GM19043 (cell line): Measurements from ENCODE around the gene TNFRSF19.
A peak's percentile ranks its signal among the peaks of the same experiment; 100 is the strongest.
"Not testable (repeated sequence)": the region's sequence is repeated elsewhere in the genome, so short reads cannot be mapped to it uniquely, and the experiment has no call there.

ENCODE experiments used
- ATAC-seq: cut with Tn5 transposase; IDR thresholded peaks from one replicate; pipeline ENCODE4 v1.9.1; 2021; ENCODE audit warnings: low read depth; ENCODE audit not compliant: unreplicated experiment

The TNFRSF19 gene

GRCh38 chr13:23570099-23570920, at the start of gene TNFRSF19:
TSS of gene TNFRSF19 (plus strand) at chr13:23570412. CDS start at chr13:23590184, 19,772 bp downstream.
- no peak for ATAC-seq

- not testable (repeated sequence) for ATAC-seq
Measured at GRCh38 chr13:23529926-23530325, 40.3 kb upstream of the TNFRSF19 start.

GRCh38 chr13:23531446-23531845, 38.8 kb upstream of the TNFRSF19 start:
- no peak for ATAC-seq

DNA sequence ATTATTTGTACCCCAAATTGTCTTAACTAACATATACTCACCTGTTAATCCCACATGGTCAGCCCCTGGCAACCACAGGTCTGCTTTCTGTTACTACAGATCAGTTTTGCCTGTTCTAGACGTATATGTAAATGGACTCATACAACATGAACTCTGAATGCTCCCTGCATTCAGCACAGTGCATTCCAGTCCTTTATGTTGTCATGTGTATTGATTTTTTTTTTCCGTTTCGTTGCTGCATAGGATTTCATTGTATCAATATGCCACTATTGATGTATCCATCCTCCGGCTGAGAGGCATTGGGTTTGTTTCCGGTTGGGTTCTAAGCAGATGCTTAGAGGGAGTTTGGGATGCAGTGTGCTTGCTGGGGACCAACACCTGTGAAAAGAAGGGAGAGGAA, 36.1 kb upstream of the TNFRSF19 start:
- no peak for ATAC-seq

DNA sequence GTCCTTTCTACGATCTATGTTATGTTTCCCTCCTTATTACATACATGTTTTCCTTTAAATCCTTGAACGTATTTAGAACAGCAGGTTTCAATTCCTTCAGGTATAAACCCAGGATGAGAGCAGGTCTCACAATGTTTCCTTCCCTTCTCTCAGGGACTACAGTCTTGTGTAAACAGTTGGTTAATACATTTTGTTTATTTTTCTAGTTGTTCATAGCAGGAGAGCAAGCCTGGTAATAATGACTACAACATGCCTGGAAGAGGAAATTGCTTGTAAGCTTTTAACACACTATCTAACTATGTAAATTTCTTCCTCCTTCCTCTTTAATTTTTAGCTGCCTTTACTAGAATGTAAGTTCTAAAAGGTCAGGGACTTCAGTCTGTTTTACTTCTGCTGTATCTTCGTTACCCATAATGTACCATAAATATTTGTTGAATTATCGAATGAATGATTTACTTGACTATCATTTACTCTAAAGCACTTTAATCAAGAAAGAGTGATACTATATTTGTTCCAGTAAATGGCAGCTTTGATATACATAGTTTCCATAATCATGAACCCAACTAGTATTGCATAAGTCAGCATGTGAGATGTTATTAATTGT, 28.9 kb upstream of the TNFRSF19 start:
- ATAC-seq: no peak

GRCh38 chr13:23544668-23545067, 25.5 kb upstream of the TNFRSF19 start:
- no peak for ATAC-seq

GRCh38 chr13:23547000-23547590, 23.1 kb upstream of the TNFRSF19 start:
- no peak for ATAC-seq

GRCh38 chr13:23549724-23550123, 20.5 kb upstream of the TNFRSF19 start:
- ATAC-seq: no peak

DNA sequence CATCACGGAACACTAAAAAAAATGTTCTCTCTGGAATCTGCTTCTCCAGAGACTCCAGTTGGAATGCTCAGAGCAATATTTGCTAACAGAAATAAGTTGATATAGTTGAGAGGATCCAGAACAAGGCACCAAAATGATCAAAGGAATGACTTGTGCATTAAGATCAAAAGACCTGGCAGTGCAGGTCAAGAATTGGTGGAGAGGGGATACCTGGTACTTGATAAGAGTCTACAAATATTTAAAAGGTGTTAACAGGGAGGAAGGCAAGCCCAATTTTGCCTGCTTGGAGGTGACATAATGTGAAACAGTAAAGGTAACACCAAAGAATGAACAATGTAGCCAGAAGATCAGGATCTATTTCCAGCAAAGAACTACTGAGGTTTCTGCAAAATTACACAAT, 20.0 kb upstream of the TNFRSF19 start:
- no peak for ATAC-seq

DNA sequence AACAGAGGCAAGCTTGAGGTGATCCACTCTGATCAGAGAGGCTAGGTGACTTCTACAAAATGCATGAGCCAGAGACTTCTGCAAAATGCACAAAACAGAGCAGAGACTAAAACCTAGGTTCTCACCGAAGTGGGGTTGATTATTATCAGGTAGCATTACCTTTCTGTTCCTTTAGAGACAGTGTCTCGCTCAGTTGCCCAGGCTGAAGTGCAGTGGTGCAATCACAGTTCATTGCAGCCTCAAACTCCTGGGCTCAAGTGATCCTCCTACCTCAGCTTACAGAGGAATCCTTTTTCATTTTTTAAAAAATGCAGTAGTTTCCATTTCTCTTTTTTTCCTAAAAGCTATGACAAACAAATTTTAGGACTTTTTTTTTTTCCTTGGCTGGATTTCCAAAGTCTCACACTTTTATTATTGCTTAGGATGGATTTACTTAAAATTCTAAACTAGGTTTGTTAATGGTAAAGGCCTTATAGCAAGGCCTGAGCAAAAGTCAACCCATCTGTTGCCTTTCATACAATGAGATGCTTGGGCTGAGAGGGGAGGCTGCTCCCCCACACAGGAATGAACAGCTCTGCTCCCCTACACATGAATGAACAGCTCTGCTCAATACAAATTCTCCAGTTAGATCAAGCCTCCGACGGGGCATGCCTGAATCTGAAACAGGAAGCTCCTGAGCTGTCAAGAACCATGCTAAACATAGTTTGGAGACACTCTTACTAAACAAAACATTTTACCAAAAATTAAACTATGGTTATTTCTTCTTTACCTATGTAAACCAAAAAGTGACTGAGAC, 18.8 kb upstream of the TNFRSF19 start:
- no peak for ATAC-seq

DNA sequence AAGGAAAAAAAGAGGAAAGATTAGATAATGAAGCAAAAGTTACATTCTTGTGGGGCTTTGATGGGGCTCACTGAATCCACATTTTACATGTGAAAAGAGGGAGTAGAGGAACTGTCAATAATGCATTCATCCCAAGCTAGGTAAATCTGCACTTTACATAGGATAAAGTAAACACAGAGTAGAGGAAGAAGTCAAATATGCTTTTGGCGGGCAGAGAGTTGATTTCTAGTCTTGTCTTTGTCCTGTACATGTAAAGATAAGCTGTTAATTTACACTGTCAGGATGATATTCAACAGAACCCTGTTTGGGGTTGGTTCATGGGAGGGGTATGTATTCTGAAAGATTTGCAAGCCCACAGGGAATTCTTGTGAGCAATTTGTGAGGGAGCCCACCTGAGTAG, 18.0 kb upstream of the TNFRSF19 start:
- ATAC-seq: no peak

DNA sequence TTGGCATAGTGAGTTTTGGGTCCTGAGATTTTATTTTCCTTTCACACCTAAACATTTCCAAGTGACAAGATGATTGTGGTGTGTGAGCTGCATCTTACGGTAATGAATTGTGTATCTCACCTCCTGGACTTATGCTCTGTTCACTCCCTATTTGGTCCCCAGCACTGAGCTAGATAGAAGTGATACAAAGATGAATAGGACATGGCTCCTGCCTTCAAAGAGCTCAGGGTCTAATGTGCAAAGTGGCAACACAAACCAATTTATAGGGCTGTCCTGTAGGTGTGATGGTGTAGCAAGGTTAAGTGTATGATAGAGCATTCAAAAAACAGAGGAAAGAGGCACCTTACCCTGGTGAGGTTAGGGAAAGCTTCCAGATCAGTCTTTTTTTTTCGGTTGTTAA, 17.6 kb upstream of the TNFRSF19 start:
- ATAC-seq: no peak

DNA sequence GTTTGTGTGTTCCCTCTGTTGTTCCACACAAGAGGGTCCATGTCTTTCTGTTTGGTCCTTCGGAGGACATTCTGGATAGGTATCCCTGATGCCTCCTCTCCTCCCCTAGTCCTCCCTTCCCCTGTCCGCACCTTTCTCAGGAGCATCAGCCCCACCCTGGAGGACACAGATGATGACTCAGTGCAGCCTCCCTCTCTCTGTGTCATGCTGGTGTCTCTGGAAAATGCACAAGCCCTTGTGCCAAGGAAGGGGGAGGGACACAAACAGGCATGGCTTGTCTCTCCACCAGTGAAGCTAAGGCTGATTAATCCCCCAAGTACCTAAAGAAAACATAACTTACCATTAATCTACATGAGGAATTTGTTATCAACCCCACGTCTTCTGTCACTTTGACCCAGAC, 16.2 kb upstream of the TNFRSF19 start:
- no peak for ATAC-seq

- ATAC-seq: no peak
Measured at GRCh38 chr13:23557043-23557442, 13.2 kb upstream of the TNFRSF19 start.

DNA sequence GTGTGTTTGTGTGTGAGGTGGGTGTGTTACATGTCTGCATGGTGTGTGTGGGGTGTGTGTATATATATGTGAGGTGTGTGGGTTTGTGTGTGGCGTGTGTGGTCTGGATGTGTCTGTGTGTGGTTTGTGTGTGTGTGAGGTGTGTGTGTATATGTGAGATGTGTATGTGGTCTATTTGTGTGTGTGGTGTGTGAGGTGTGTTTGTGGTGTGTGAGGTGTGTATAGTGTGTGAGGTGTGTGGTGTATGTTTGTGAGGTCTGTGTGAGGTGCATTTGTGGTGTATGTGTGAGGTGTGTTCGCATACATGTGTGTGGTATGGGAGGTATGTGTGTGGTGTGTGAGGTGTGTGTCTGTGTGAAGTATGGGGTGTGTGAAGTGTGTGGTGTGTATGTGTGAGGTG, 12.5 kb upstream of the TNFRSF19 start:
- ATAC-seq: no peak

GRCh38 chr13:23558675-23559536, 11.3 kb upstream of the TNFRSF19 start:
- no peak for ATAC-seq

DNA sequence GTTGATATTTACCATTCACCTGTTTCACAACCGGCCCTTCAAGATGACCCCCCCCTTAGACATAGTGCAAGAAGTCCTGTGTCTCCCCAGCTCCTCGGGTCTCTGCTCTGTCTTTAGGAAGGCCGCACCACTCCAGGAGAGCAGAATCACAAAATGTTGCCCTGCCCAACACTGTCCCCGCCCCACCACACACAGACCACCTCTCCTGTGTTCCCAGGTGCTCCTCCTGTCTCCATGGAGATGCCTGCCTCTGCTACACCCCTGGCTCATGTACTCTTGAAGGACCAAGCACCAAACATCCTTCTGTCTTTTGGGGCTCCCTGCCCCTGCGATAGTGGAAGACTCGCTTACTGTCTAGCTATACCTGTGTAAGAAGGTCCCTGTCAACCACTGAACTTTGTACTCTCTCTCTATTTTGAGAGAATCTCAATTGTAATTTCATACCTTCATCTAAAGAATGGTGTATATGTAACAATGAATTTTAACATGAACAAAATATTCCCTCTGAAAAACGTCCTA, 9.6 kb upstream of the TNFRSF19 start:
- ATAC-seq: no peak

- ATAC-seq: peak; percentile 55
Measured at GRCh38 chr13:23561261-23561660, 9.0 kb upstream of the TNFRSF19 start.

DNA sequence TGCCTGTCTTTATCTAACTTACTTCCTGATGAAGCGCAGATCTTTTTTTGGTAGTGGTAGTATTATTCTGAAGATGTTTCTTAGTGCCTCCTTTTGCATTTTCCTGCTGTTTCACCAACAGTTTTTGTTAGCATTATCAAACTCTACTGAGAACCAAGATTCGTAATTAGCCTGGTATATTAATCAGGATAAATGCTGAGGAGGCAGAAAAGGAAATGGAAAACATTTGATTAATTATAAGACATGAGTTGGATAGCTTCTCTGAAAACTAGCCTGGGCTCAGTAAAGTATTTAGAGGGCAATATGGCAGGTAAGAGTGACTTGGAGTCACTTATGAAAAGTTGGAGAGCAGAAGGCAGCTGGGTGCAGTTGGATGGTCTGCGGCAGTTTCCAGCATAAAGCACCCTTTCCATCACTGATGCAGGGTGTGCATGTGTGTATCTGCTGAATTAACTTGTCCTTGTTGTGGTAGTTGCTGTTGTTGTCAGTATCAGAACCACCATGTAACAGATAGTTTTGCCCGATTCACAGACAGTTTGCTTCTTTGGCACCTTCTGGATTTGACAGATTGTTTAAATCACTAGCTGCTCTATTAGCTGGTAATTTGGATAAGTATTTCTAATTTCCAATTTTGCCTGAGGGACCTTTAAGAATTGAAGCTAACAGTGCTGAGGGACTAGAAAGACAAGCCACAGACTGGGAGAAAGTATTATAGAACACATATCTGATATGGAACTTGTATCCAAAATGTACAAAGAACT, 6.9 kb upstream of the TNFRSF19 start:
- ATAC-seq: no peak
